ENCODE measurements around the gene PGRMC2.

Gene PGRMC2, protein sequence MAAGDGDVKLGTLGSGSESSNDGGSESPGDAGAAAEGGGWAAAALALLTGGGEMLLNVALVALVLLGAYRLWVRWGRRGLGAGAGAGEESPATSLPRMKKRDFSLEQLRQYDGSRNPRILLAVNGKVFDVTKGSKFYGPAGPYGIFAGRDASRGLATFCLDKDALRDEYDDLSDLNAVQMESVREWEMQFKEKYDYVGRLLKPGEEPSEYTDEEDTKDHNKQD

DNA sequence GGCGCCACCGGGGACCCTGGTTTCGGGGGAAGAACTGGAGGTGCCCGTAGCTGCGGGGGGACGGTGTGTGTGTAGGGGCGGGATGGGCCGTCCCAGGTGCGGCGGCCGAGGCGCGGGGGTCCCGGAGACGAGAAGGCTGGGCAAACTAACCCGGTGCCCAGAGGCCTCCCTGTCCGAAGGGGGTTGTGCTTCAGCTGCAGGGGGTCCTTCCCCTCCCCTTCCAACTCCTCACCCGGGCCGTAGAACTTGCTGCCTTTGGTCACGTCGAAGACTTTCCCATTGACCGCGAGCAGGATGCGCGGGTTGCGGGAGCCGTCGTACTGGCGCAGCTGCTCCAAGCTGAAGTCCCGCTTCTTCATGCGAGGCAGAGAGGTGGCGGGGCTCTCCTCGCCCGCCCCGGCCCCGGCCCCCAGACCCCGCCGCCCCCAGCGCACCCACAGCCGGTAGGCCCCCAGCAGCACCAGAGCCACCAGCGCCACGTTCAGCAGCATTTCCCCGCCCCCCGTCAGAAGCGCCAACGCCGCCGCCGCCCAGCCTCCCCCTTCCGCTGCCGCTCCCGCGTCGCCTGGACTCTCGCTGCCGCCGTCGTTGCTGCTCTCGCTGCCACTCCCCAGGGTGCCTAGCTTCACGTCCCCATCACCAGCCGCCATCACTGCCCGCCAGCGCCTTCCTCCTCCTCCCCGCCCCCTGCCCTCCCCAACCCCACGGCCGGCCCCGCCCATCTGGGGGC lies at the start of gene PGRMC2:
TSS of gene PGRMC2 (minus strand) at position 673 of the 730 bp plus-strand sequence. CDS start at position 650, 23 bp downstream.
- peaks cover 13% of the 10 kb centered on the region for H3K36me3 Mint-ChIP-seq (ENCODE audit: low read depth)
- H3K4me3 Mint-ChIP-seq, result peak within 1 kb of the TSS; percentile 82
- H3K9me3 Mint-ChIP-seq, result no peaks in the 10 kb centered on the region
- H3K4me1 Mint-ChIP-seq (ENCODE audit: low read depth), result peaks cover 32% of the 10 kb centered on the region
- peaks cover 7% of the 10 kb centered on the region for H3K27me3 Mint-ChIP-seq (ENCODE audit: low read depth)
- H3K27ac Mint-ChIP-seq, result peak within 1 kb of the TSS; percentile 95

DNA sequence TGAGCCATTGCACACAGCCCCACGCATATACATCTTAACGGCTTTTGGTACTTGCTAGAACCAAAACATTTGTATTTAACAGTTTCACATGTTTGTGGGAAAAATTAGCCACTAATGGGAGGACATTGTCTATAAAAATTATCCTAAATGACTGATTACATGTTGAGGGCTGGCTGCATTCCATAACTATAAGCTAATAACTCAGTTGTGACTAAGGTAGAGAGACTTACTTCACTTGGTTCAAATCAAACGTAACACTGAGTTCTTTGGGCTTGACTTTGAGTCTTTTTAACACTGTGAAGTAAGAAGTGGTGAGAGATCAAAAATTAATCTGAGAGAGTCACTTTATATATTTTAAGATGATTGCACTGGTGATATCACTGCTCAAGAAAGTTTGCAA lies 47.9 kb upstream of the PGRMC2 start:
- no peak overlapping the region for H3K27ac Mint-ChIP-seq
- no peaks in the 10 kb centered on the region for H3K36me3 Mint-ChIP-seq (ENCODE audit: low read depth)
- H3K27me3 Mint-ChIP-seq (ENCODE audit: low read depth), result no peaks in the 10 kb centered on the region
- H3K4me1 Mint-ChIP-seq (ENCODE audit: low read depth), result no peaks in the 10 kb centered on the region
- no peaks in the 10 kb centered on the region for H3K9me3 Mint-ChIP-seq
- H3K4me3 Mint-ChIP-seq, result no peak overlapping the region

DNA sequence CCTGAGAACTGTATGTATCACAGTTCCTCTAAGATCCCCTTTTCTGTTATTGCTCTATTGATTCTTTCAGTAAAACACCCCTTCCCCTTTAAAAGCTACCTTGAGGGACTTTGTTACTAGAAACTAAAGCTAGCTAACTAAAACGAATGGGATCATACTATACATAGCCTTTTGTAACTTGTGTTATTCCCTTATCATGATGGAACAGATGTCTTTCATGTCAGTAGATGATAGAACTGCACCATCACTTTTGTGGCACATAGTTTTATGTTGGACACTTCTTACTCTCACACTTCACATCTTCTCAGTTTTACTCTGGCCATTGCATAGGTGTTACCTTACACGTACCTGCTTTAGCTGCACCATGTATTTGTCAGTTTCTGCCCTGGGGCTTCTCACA lies 46.6 kb upstream of the PGRMC2 start:
- Mint-ChIP-seq H3K4me1 (ENCODE audit: low read depth) (no peaks in the 10 kb centered on the region), H3K27me3 (ENCODE audit: low read depth) (no peaks in the 10 kb centered on the region), H3K4me3 (no peak overlapping the region), H3K36me3 (ENCODE audit: low read depth) (no peaks in the 10 kb centered on the region), H3K27ac (no peak overlapping the region), H3K9me3 (no peaks in the 10 kb centered on the region)

DNA sequence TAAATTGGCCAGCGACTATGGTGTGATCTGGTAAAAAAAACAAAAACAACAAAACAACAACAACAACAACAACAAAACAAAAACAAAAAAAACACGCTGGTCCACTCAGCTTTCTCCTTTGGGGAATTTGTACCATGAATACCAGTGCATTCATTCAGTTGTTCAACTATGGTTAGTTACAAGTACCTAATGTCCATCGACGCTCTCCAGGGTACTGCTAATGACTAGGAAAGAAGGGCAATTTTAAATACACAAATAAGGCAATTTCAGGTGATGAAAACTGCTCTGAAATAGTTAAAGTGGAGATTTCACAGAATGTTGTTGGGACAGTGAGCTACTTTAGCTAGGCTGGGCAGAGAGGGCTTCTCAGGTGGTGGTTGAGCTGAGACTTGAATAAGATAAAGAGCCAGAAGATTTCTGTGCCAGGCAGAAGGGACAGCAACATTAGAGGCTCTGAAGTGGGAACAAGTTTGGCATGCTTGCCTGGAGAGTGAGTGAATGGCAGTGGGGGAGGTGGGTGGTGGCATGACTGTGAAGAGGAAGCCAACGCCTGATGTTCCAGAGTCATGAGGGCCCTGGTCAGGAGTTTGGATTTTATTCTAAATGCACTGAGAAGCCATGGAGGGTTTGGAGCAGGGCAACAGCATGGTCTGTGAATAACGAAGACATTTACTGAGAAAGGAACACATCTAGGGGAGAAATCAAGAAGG lies 45.9 kb upstream of the PGRMC2 start:
- no peaks in the 10 kb centered on the region for H3K36me3 Mint-ChIP-seq (ENCODE audit: low read depth)
- H3K27ac Mint-ChIP-seq, result no peak overlapping the region
- no peak overlapping the region for H3K4me3 Mint-ChIP-seq
- no peaks in the 10 kb centered on the region for H3K27me3 Mint-ChIP-seq (ENCODE audit: low read depth)
- H3K9me3 Mint-ChIP-seq, result no peaks in the 10 kb centered on the region
- no peaks in the 10 kb centered on the region for H3K4me1 Mint-ChIP-seq (ENCODE audit: low read depth)

DNA sequence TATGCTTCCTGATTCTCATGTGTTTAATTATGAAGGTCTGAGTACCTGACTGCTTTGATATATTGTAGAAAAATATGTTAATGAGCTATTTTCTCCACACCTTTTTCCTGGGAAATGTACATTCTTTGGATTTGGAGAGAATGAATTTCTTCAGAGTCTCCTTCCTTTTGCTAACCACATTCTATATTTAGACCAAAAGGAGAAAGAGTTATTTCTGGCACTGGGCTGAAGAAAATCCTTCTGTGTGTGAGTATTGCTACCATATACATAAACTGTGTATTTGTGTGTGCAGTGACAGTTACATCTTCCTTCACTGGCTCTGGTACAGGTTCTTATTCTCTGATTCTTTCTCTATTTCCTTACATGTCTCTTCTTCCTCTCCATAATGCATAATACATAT lies 44.5 kb upstream of the PGRMC2 start:
- Mint-ChIP-seq H3K27me3 (ENCODE audit: low read depth) (no peaks in the 10 kb centered on the region), H3K4me3 (no peak overlapping the region), H3K27ac (no peak overlapping the region), H3K9me3 (no peaks in the 10 kb centered on the region), H3K4me1 (ENCODE audit: low read depth) (no peaks in the 10 kb centered on the region), H3K36me3 (ENCODE audit: low read depth) (no peaks in the 10 kb centered on the region)

DNA sequence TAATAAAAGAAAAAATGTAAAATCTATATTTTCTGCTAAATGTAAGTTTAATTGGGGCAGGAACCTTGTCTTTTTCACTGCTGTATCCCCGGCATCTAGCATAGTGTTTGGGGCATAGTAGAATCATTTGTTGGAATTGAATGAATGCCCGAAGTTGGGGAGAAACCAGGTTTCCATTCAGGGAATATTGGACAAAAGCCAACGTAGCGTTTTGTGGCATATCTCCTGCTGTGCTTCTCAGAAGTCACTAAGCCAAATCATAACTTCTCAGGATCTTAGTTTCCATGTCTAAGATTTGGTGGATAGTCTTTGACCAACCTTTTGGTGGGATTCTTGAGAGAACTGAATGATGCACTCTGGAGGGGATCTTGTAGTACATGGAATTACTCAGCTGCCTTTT lies 42.0 kb upstream of the PGRMC2 start:
- no peaks in the 10 kb centered on the region for H3K27me3 Mint-ChIP-seq (ENCODE audit: low read depth)
- no peak overlapping the region for H3K27ac Mint-ChIP-seq
- H3K4me3 Mint-ChIP-seq, result no peak overlapping the region
- no peaks in the 10 kb centered on the region for H3K9me3 Mint-ChIP-seq
- no peaks in the 10 kb centered on the region for H3K36me3 Mint-ChIP-seq (ENCODE audit: low read depth)
- no peaks in the 10 kb centered on the region for H3K4me1 Mint-ChIP-seq (ENCODE audit: low read depth)

DNA sequence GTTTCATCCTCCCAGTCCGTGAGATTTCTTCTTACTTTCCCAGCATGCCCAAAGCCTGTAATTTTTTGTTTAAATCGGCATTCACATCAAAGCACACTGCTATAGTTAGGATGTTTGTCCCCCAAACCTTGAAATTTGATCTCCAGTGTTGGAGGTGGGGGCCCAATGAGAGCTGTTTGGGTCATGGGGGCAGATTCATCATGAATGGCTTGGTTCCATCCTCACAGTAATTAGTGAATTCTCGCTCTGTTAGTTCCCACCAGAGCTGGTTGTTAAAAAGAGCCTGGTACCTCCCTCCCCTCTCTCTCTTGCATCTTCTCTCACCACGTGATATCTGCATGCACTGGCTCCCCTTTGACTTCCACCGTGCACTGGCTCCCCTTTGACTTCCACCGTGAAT lies 40.5 kb upstream of the PGRMC2 start:
- Mint-ChIP-seq H3K4me3 (no peak overlapping the region), H3K27me3 (ENCODE audit: low read depth) (no peaks in the 10 kb centered on the region), H3K36me3 (ENCODE audit: low read depth) (no peaks in the 10 kb centered on the region), H3K27ac (no peak overlapping the region), H3K4me1 (ENCODE audit: low read depth) (no peaks in the 10 kb centered on the region), H3K9me3 (no peaks in the 10 kb centered on the region)

DNA sequence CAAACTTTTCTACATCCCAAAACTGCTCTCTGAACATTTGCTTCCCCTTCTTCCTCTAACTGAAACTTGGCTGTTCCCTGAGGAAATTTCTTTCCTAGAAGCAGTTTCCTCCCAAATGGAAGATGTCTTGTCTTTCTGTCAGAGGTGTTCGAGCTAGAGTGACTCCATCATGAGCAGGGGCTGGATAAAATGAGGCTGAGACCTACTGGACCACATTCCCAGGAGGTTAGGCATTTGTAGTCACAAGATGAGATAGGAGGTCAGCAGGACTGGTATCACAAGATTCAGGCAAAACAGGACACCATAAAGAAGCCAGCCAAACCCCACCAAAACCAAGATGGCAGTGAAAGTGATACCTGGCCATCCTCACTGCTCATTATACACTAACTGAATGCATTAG lies 35.8 kb upstream of the PGRMC2 start:
- no peak overlapping the region for H3K27ac Mint-ChIP-seq
- no peaks in the 10 kb centered on the region for H3K36me3 Mint-ChIP-seq (ENCODE audit: low read depth)
- H3K4me3 Mint-ChIP-seq, result no peak overlapping the region
- no peaks in the 10 kb centered on the region for H3K9me3 Mint-ChIP-seq
- H3K27me3 Mint-ChIP-seq (ENCODE audit: low read depth), result no peaks in the 10 kb centered on the region
- H3K4me1 Mint-ChIP-seq (ENCODE audit: low read depth), result no peaks in the 10 kb centered on the region

DNA sequence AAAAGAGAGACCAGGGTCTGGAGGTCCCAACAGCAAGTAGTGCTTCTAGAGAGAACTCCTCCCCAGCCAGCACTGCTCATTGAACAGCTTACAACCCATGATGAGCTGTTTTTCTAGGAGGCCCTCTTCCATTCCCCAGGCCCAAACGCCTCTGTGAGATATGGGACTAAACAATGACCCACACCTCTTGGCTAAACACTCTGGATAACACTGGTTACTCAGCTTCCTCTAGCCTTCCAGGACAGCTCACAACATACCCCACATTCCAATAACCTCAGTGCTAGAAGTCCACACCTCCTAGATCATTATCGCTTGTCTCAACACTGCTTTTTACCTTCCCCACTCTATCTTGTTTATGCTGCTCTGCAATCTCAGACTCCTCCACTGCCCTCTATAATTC lies 35.4 kb upstream of the PGRMC2 start:
- H3K4me3 Mint-ChIP-seq, result no peak overlapping the region

DNA sequence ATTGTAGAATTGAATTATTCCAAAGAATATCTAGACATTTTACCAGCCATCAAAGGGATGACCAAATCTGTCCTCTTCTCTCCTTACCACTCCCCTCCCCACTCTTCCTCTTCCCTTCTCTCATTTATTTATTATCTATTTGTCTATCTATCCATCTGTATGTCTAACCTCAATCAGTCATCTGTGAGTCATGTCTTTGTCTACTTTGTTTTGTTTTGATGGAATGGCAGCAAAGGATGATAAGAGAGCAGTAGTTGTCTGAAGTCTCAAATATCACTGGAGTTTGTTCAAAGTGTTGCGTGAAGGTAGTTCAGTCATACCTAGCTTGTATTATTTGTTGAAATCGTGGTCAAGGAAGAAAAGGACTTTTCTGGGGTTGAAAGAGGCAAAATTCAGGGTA lies 34.7 kb upstream of the PGRMC2 start:
- no peaks in the 10 kb centered on the region for H3K27me3 Mint-ChIP-seq (ENCODE audit: low read depth)

More for the DNA sequence above, 35.4 kb upstream of the PGRMC2 start:
- Mint-ChIP-seq H3K36me3 (ENCODE audit: low read depth) (no peaks in the 10 kb centered on the region), H3K9me3 (no peaks in the 10 kb centered on the region), H3K27me3 (ENCODE audit: low read depth) (no peaks in the 10 kb centered on the region), H3K4me1 (ENCODE audit: low read depth) (no peaks in the 10 kb centered on the region), H3K27ac (no peak overlapping the region)

DNA sequence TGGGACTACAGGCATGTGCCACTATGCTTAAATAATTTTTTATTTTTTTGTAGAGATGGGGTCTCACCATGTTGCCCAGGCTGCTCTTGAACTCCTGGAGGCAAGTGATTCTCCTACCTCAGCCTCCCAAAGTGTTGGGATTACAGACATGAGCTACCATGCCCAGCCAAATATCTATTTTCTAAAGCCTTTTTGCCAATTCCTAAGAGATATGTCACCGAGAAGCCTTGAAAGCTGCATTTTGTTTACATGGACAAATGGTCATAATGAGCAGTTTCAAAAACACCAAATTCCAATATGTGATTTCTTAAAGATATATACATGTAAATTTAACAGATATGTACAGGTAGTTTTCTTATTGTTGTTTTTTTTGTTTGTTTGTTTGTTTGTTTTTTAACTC lies 33.0 kb upstream of the PGRMC2 start:
- Mint-ChIP-seq H3K4me3 (no peak overlapping the region), H3K27me3 (ENCODE audit: low read depth) (no peaks in the 10 kb centered on the region), H3K4me1 (ENCODE audit: low read depth) (no peaks in the 10 kb centered on the region), H3K27ac (no peak overlapping the region), H3K9me3 (no peaks in the 10 kb centered on the region), H3K36me3 (ENCODE audit: low read depth) (no peaks in the 10 kb centered on the region)

More for the DNA sequence above, 34.7 kb upstream of the PGRMC2 start:
- H3K4me1 Mint-ChIP-seq (ENCODE audit: low read depth), result no peaks in the 10 kb centered on the region
- no peaks in the 10 kb centered on the region for H3K36me3 Mint-ChIP-seq (ENCODE audit: low read depth)
- no peak overlapping the region for H3K4me3 Mint-ChIP-seq
- no peak overlapping the region for H3K27ac Mint-ChIP-seq
- no peaks in the 10 kb centered on the region for H3K9me3 Mint-ChIP-seq

DNA sequence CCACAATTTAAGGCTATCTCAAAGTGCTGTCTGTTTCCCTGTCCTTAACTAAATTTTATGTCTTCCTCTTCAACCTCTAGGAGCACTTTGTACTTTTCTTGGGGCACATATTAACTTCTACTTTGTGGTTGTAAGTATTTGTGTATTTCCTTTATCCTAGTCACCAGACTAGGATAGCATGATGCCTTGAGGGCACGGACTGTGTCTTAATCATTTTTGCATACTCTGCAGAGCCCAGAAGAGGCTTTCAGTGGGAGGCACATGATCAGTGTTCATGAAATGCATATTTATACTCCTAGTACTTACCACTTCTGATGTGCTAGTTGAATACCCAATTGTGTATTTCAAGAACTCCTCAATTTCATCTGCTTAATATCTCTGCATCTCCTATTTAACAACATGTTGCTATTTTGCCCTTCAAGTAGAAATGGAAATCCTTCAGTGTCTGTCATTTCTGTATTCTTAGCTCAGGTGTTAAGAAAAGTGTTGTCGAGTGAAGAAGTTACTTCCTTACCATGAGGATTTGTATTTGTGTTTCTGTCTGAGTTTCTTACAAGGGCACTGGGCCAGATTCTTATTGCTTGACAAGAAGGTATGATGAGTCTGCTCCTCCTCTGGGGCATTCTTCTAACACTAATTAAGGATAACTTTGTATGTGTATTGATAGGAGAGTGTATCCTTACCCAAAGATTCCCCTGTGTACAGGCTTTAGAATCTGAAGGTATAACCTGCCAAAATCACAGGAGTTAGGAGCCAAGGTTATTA lies 28.3 kb upstream of the PGRMC2 start:
- no peaks in the 10 kb centered on the region for H3K4me1 Mint-ChIP-seq (ENCODE audit: low read depth)
- no peak overlapping the region for H3K27ac Mint-ChIP-seq
- H3K36me3 Mint-ChIP-seq (ENCODE audit: low read depth), result no peaks in the 10 kb centered on the region
- H3K27me3 Mint-ChIP-seq (ENCODE audit: low read depth), result no peaks in the 10 kb centered on the region
- no peaks in the 10 kb centered on the region for H3K9me3 Mint-ChIP-seq
- H3K4me3 Mint-ChIP-seq, result no peak overlapping the region

DNA sequence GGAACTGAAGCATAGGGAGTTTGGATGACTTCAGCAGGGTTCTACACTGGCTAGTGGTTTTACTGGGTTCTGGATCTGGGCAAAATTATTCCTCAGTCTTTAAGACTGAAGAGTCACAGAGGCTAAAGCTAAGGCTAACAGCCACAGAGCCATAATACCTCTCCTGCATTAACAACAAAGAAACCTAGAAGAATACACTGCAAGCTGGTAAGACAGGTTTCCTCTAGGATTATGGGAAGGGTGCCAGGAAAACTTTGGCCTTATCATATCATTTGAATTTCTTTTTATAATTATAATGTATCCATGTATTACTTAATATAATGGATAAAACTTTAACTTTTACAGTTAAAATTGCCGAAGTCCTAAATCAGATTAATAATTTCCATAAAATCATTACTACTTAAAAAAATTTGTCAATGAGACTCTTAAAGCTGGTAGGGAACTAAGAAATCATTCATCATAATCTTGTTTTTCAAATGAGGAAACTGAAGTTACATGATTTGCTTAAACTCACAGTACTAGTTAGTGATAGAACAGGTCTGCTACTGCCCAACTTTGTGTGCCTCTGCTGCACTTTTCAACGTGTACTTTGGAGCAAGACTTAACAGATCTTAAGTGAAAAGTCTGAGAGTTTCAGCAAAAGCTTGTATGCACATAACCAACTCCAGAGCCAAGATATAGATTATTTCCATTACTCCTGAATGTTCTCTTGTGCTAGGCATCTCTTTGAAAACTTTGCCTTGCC lies 24.2 kb upstream of the PGRMC2 start:
- Mint-ChIP-seq H3K27me3 (ENCODE audit: low read depth) (no peaks in the 10 kb centered on the region), H3K36me3 (ENCODE audit: low read depth) (peaks cover 5% of the 10 kb centered on the region), H3K4me3 (no peak overlapping the region), H3K27ac (no peak overlapping the region), H3K9me3 (no peaks in the 10 kb centered on the region), H3K4me1 (ENCODE audit: low read depth) (peaks cover 3% of the 10 kb centered on the region)

DNA sequence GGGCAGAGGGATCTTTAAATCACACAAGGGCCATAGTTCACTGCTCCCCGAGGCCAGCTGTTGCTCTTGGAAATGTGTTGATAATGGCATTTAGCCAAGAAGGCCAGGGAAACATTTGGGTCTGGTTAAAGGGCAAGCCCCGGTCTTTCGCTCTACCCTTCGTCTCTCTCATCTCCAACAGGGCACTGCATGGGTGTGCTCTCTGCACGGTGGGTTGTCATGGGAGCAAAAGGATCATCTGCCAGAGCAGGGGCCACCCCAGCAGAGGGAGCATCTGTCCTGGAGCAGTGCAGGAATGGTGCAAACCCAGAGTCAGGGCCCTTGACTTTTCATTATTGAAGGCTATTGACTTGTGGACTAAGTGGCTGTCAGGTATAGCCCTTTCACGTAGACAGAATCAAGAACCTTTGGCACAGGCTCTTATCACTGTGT lies 22.7 kb upstream of the PGRMC2 start:
- no peak overlapping the region for H3K27ac Mint-ChIP-seq
- peaks cover 5% of the 10 kb centered on the region for H3K36me3 Mint-ChIP-seq (ENCODE audit: low read depth)
- H3K9me3 Mint-ChIP-seq, result no peaks in the 10 kb centered on the region
- peaks cover 3% of the 10 kb centered on the region for H3K4me1 Mint-ChIP-seq (ENCODE audit: low read depth)
- H3K4me3 Mint-ChIP-seq, result no peak overlapping the region
- no peaks in the 10 kb centered on the region for H3K27me3 Mint-ChIP-seq (ENCODE audit: low read depth)
